Measurements from ENCODE around the gene TRIM15. TPM values are rescaled to one million over a fixed set of nuclear protein-coding genes. Genes with fewer than 3 reads are reported as not detected.
A peak's percentile ranks its signal among the peaks of the same experiment; 100 is the strongest.
"Not testable (repeated sequence)": the region's sequence is repeated elsewhere in the genome, so short reads cannot be mapped to it uniquely, and the experiment has no call there.

Gene TRIM15
- total RNA-seq, 1 donor from 2014 or later: not detected

- peaks cover 6% of the 10 kb centered on the region for H3K27me3 ChIP-seq (ENCODE audit: control insufficient read depth, insufficient read depth, low read length)
- H3K4me3 ChIP-seq (ENCODE audit: low read depth, low read length): no peak overlapping the region
- FAIRE-seq (no peak), DNase-seq (ENCODE audit: low read depth) (no peak)
- TF ChIP-seq CTCF (IDR thresholded peaks at IDR 0.05; ENCODE audit: insufficient read depth, low read length, severe bottlenecking): no peak
- H3K36me3 ChIP-seq (ENCODE audit: control insufficient read depth, insufficient read depth, low read length): no peaks in the 10 kb centered on the region
These were observed 740 bp downstream of the TRIM15 start for GRCh38 chr6:30163918-30164654.

GRCh38 chr6:30164714-30165113, 1.4 kb downstream of the TRIM15 start:
- no peak for TF ChIP-seq CTCF (IDR thresholded peaks at IDR 0.05; ENCODE audit: insufficient read depth, low read length, severe bottlenecking)
- Histone ChIP-seq H3K4me3 (ENCODE audit: low read depth, low read length) (no peak overlapping the region), H3K36me3 (ENCODE audit: control insufficient read depth, insufficient read depth, low read length) (no peaks in the 10 kb centered on the region), H3K27me3 (ENCODE audit: control insufficient read depth, insufficient read depth, low read length) (peaks cover 6% of the 10 kb centered on the region)
- FAIRE-seq: peak; percentile 18
- DNase-seq (ENCODE audit: low read depth): no peak

- not testable (repeated sequence) for DNase-seq (ENCODE audit: low read depth); H3K4me3 ChIP-seq (ENCODE audit: low read depth, low read length); FAIRE-seq; H3K27me3 ChIP-seq (ENCODE audit: control insufficient read depth, insufficient read depth, low read length); H3K36me3 ChIP-seq (ENCODE audit: control insufficient read depth, insufficient read depth, low read length)
These were observed 1.9 kb downstream of the TRIM15 start for GRCh38 chr6:30165238-30165637.

- peaks cover 20% of the 10 kb centered on the region for H3K27me3 ChIP-seq (ENCODE audit: control insufficient read depth, insufficient read depth, low read length)
- H3K4me3 ChIP-seq (ENCODE audit: low read depth, low read length): no peak overlapping the region
- DNase-seq (ENCODE audit: low read depth) (no peak), FAIRE-seq (no peak)
- H3K36me3 ChIP-seq (ENCODE audit: control insufficient read depth, insufficient read depth, low read length): no peaks in the 10 kb centered on the region
- TF ChIP-seq CTCF (IDR thresholded peaks at IDR 0.05; ENCODE audit: insufficient read depth, low read length, severe bottlenecking): no peak
These were observed 3.8 kb downstream of the TRIM15 start for GRCh38 chr6:30167101-30167500.

GRCh38 chr6:30168741-30169140, 5.4 kb downstream of the TRIM15 start:
- no peak for TF ChIP-seq CTCF (IDR thresholded peaks at IDR 0.05; ENCODE audit: insufficient read depth, low read length, severe bottlenecking)

GRCh38 chr6:30169658-30170614, 6.6 kb downstream of the TRIM15 start:
- no peak overlapping the region for H3K4me3 ChIP-seq (ENCODE audit: low read depth, low read length)
- H3K36me3 ChIP-seq (ENCODE audit: control insufficient read depth, insufficient read depth, low read length): no peaks in the 10 kb centered on the region
- DNase-seq (ENCODE audit: low read depth) (peak; percentile 58), FAIRE-seq (no peak)
- H3K27me3 ChIP-seq (ENCODE audit: control insufficient read depth, insufficient read depth, low read length): peaks cover 27% of the 10 kb centered on the region
- TF ChIP-seq CTCF (IDR thresholded peaks at IDR 0.05; ENCODE audit: insufficient read depth, low read length, severe bottlenecking): peak; percentile 79

More at GRCh38 chr6:30168741-30169140, 5.4 kb downstream of the TRIM15 start:
- H3K4me3 ChIP-seq (ENCODE audit: low read depth, low read length): no peak overlapping the region
- H3K27me3 ChIP-seq (ENCODE audit: control insufficient read depth, insufficient read depth, low read length): peaks cover 27% of the 10 kb centered on the region
- FAIRE-seq (no peak), DNase-seq (ENCODE audit: low read depth) (no peak)
- H3K36me3 ChIP-seq (ENCODE audit: control insufficient read depth, insufficient read depth, low read length): no peaks in the 10 kb centered on the region
